Measurements from ENCODE around the gene THSD4. TPM values are rescaled to one million over a fixed set of nuclear protein-coding genes. Genes with fewer than 3 reads are reported as not detected.

THSD4 gene
- total RNA-seq, 4 donors from 2014 or later = 39.4 to 232 (median 127) TPM

GRCh38 chr15:71786673-71787072, 671.4 kb downstream of the THSD4 start:
- no peak for DNase-seq
- TF ChIP-seq POLR2A (IDR thresholded peaks at IDR 0.05) = no peak
- no peak for TF ChIP-seq CTCF (IDR thresholded peaks at IDR 0.05)
- H3K9me3 ChIP-seq = no peaks in the 10 kb centered on the region
- H3K36me3 ChIP-seq = no peaks in the 10 kb centered on the region
- H3K4me3 ChIP-seq = no peak overlapping the region
- H3K27me3 ChIP-seq = no peaks in the 10 kb centered on the region
- H3K27ac ChIP-seq = no peak overlapping the region
- 70 to 75% methylated on average over 7 of the region's 7 CpGs for WGBS, 2 donors
- no peaks in the 10 kb centered on the region for H3K4me1 ChIP-seq
- intact Hi-C loops (cut with DNase I) = no loop called here

- no peak for DNase-seq
Measured at GRCh38 chr15:71788646-71789579, 673.6 kb downstream of the THSD4 start.

GRCh38 chr15:71789616-71790015, 674.3 kb downstream of the THSD4 start:
- H3K27me3 ChIP-seq = no peaks in the 10 kb centered on the region
- intact Hi-C loops (cut with DNase I) = no loop called here
- no peaks in the 10 kb centered on the region for H3K4me1 ChIP-seq
- H3K27ac ChIP-seq = no peak overlapping the region
- no peak overlapping the region for H3K4me3 ChIP-seq
- H3K9me3 ChIP-seq = no peaks in the 10 kb centered on the region
- 92% methylated on average over 6 of the region's 6 CpGs for WGBS, 2 donors
- DNase-seq = no peak
- TF ChIP-seq CTCF (IDR thresholded peaks at IDR 0.05) (no peak), POLR2A (IDR thresholded peaks at IDR 0.05) (no peak)
- H3K36me3 ChIP-seq = no peaks in the 10 kb centered on the region

More at GRCh38 chr15:71788646-71789579, 673.6 kb downstream of the THSD4 start:
- TF ChIP-seq POLR2A (IDR thresholded peaks at IDR 0.05) (no peak), CTCF (IDR thresholded peaks at IDR 0.05) (no peak)
- no peak overlapping the region for H3K27ac ChIP-seq
- H3K4me3 ChIP-seq = no peak overlapping the region
- 72 to 87% methylated on average over 8 to 15 of the region's 15 CpGs for WGBS, 2 donors
- no peaks in the 10 kb centered on the region for H3K27me3 ChIP-seq
- H3K9me3 ChIP-seq = no peaks in the 10 kb centered on the region
- intact Hi-C loops (cut with DNase I) = no loop called here
- no peaks in the 10 kb centered on the region for H3K36me3 ChIP-seq
- no peaks in the 10 kb centered on the region for H3K4me1 ChIP-seq

GRCh38 chr15:71790081-71790480, 674.8 kb downstream of the THSD4 start:
- WGBS, 2 donors = 68 to 79% methylated on average over 5 to 10 of the region's 10 CpGs
- Histone ChIP-seq H3K4me1 (no peaks in the 10 kb centered on the region), H3K9me3 (no peaks in the 10 kb centered on the region), H3K36me3 (no peaks in the 10 kb centered on the region), H3K27me3 (no peaks in the 10 kb centered on the region), H3K27ac (no peak overlapping the region), H3K4me3 (no peak overlapping the region)
- TF ChIP-seq POLR2A (IDR thresholded peaks at IDR 0.05) (no peak), CTCF (IDR thresholded peaks at IDR 0.05) (no peak)
- intact Hi-C loops (cut with DNase I) = no loop called here
- DNase-seq = no peak

- Histone ChIP-seq H3K27me3 (no peaks in the 10 kb centered on the region), H3K9me3 (no peaks in the 10 kb centered on the region), H3K4me1 (no peaks in the 10 kb centered on the region), H3K4me3 (no peak overlapping the region), H3K36me3 (no peaks in the 10 kb centered on the region), H3K27ac (no peak overlapping the region)
- DNase-seq = no peak
- intact Hi-C loops (cut with DNase I) = no loop called here
- TF ChIP-seq POLR2A (IDR thresholded peaks at IDR 0.05) = no peak
- no peak for TF ChIP-seq CTCF (IDR thresholded peaks at IDR 0.05)
- WGBS, 2 donors = 87 to 91% methylated on average over 7 of the region's 7 CpGs
Measured at GRCh38 chr15:71791975-71792374, 676.7 kb downstream of the THSD4 start.
